H1 (cell line): ENCODE results near the gene PACS1. TPM values are rescaled to one million over a fixed set of nuclear protein-coding genes. Genes with fewer than 3 reads are reported as not detected.

Source experiments
- CTCF ChIA-PET: fragments of 300-600 bp; sonication (Branson Sonifier 250); formaldehyde crosslinking; loops from one replicate; lab custom pipeline; 2021; ENCODE audit not compliant: partially characterized antibody; lab: Charles Lee
- POLR2A ChIA-PET: fragments of 300-600 bp; sonication (Branson Sonifier 250); formaldehyde crosslinking; loops from one replicate; lab custom pipeline; 2021; ENCODE audit warnings: inconsistent platforms; ENCODE audit not compliant: partially characterized antibody; lab: Charles Lee
- DNase-seq, 2 experiments: peaks; one replicate each; pipeline versions ENCODE4 v3.0.0 to v3.0.0-alpha.2; 2010 to 2022; ENCODE audit warnings: low spot score in 2 of 2, low read depth in 1 of 2, mixed read lengths in 1 of 2
- FAIRE-seq: peaks from 2 replicates; lab custom pipeline; 2011; peaks lifted over from hg19 to GRCh38; lab: Jason Lieb, UNC
- H2AFZ ChIP-seq: 2 replicates; pipeline ENCODE4 v1.8.1; 2012; ENCODE audit warnings: low read length, inconsistent platforms
- H2AK5ac ChIP-seq: 2 replicates; pipeline ENCODE4 v1.6.1; 2013; ENCODE audit warnings: low read depth, low read length
- H2BK120ac ChIP-seq: replicated peaks from 2 replicates; pipeline ENCODE3; 2013; ENCODE audit warnings: low read depth, low read length, inconsistent platforms
- H2BK12ac ChIP-seq: 2 replicates; pipeline ENCODE4 v1.6.1; 2013; ENCODE audit warnings: low read depth, low read length
- H2BK15ac ChIP-seq: 2 replicates; pipeline ENCODE4 v1.6.1; 2013; ENCODE audit warnings: low read length
- H2BK20ac ChIP-seq: 2 replicates; pipeline ENCODE4 v1.6.1; 2013; ENCODE audit warnings: low read length
- H2BK5ac ChIP-seq: 2 replicates; pipeline ENCODE4 v1.6.1; 2013; ENCODE audit warnings: low read depth, low read length
- H3K14ac ChIP-seq: 2 replicates; pipeline ENCODE4 v1.6.1; 2013; ENCODE audit warnings: inconsistent platforms; ENCODE audit not compliant: insufficient read length
- H3K18ac ChIP-seq: 2 replicates; pipeline ENCODE4 v1.6.1; 2013; ENCODE audit warnings: low read length; ENCODE audit errors: extremely low read depth
- H3K23ac ChIP-seq: 2 replicates; pipeline ENCODE4 v1.6.1; 2013; ENCODE audit warnings: inconsistent platforms; ENCODE audit not compliant: insufficient read length
- H3K23me2 ChIP-seq: 2 replicates; pipeline ENCODE4 v1.6.1; 2013; ENCODE audit warnings: low read depth, low read length
- H3K27ac ChIP-seq: 2 replicates; pipeline ENCODE4 v1.6.1; 2011; ENCODE audit warnings: low read depth, low read length, inconsistent platforms
- H3K27me3 ChIP-seq, 4 experiments: replicated peaks in 1 of 4; 1 replicate in 1 of 4; 2 replicates in 3 of 4; pipeline versions ENCODE4 v1.6.1 to v1.8.1; 2011 to 2013; ENCODE audit warnings: low read length in 3 of 4, mild to moderate bottlenecking in 3 of 4, inconsistent platforms in 2 of 4, mixed read lengths in 2 of 4, moderate library complexity in 1 of 4; ENCODE audit not compliant: control insufficient read depth in 3 of 4, insufficient read depth in 3 of 4; ENCODE audit errors: extremely low read depth in 1 of 4
- H3K36me3 ChIP-seq, 4 experiments: 2 replicates each; pipeline versions ENCODE4 v1.6.1 to v1.8.1; 2011 to 2013; ENCODE audit warnings: mild to moderate bottlenecking in 4 of 4, low read length in 3 of 4, moderate library complexity in 2 of 4, control low read depth in 1 of 4, inconsistent platforms in 1 of 4; ENCODE audit not compliant: insufficient read depth in 4 of 4, control insufficient read depth in 2 of 4
- H3K4ac ChIP-seq: replicated peaks from 2 replicates; pipeline ENCODE3; 2013; ENCODE audit warnings: low read length, low read depth, mixed read lengths, inconsistent platforms; ENCODE audit not compliant: insufficient read length
- H3K4me1 ChIP-seq, 4 experiments: replicated peaks in 1 of 4; 1 replicate in 1 of 4; 2 replicates in 3 of 4; pipeline versions ENCODE4 v1.6.1 to v1.8.1; 2011 to 2013; ENCODE audit warnings: low read length in 3 of 4, inconsistent platforms in 2 of 4, mixed read lengths in 1 of 4; ENCODE audit not compliant: insufficient read depth in 4 of 4, control insufficient read depth in 3 of 4
- H3K4me2 ChIP-seq, 2 experiments: 2 replicates each; pipeline versions ENCODE4 v1.6.1 to v1.8.1; 2011 to 2013; ENCODE audit warnings: low read depth in 2 of 2, low read length in 2 of 2, control low read depth in 1 of 2, inconsistent platforms in 1 of 2, mild to moderate bottlenecking in 1 of 2; ENCODE audit not compliant: insufficient read depth in 1 of 2
- H3K4me3 ChIP-seq, 4 experiments: fragments of 200-600, 300-600 bp in 1 of 4; sonication (generic), shearing (Covaris generic), sonication (Bioruptor Twin) in 1 of 4; 2 replicates each; pipeline versions ENCODE4 v1.5.1 to v1.8.1; 2011 to 2016; ENCODE audit warnings: low read length in 4 of 4, low read depth in 3 of 4, control low read depth in 2 of 4, inconsistent platforms in 2 of 4, mild to moderate bottlenecking in 2 of 4, mixed read lengths in 1 of 4, moderate library complexity in 1 of 4; ENCODE audit not compliant: insufficient read depth in 2 of 4; ENCODE audit errors: extremely low read depth in 1 of 4
- H3K56ac ChIP-seq: replicated peaks from 2 replicates; pipeline ENCODE3; 2013; ENCODE audit warnings: low read depth, mild to moderate bottlenecking, mixed read lengths, low read length, inconsistent platforms; ENCODE audit not compliant: insufficient read length
- H3K79me1 ChIP-seq: 2 replicates; pipeline ENCODE4 v1.6.1; 2013; ENCODE audit warnings: low read depth, low read length, control low read depth
- H3K79me2 ChIP-seq, 2 experiments: 2 replicates each; pipeline versions ENCODE4 v1.6.1 to v1.8.1; 2012 to 2013; ENCODE audit warnings: low read length in 2 of 2, mild to moderate bottlenecking in 2 of 2, inconsistent platforms in 1 of 2; ENCODE audit not compliant: insufficient read depth in 2 of 2, control insufficient read depth in 1 of 2
- H3K9ac ChIP-seq, 4 experiments: replicated peaks in 1 of 4; 1 replicate in 1 of 4; 2 replicates in 3 of 4; pipeline versions ENCODE4 v1.6.1 to v1.8.1; 2011 to 2013; ENCODE audit warnings: low read depth in 3 of 4, low read length in 3 of 4, control low read depth in 2 of 4, mild to moderate bottlenecking in 2 of 4, moderate library complexity in 2 of 4, inconsistent platforms in 1 of 4; ENCODE audit errors: extremely low read depth in 1 of 4
- H3K9me3 ChIP-seq, 2 experiments: 2 replicates each; pipeline versions ENCODE4 v1.6.1 to v1.8.1; 2012 to 2013; ENCODE audit warnings: mild to moderate bottlenecking in 2 of 2, moderate library complexity in 2 of 2, control low read depth in 1 of 2, inconsistent platforms in 1 of 2, low read depth in 1 of 2, low read length in 1 of 2, mixed read lengths in 1 of 2; ENCODE audit not compliant: insufficient read depth in 2 of 2
- H4K20me1 ChIP-seq, 2 experiments: replicated peaks in 1 of 2; 2 replicates each; pipeline versions ENCODE3 to v1.8.1; 2011 to 2013; ENCODE audit warnings: inconsistent platforms in 2 of 2, low read length in 2 of 2, mild to moderate bottlenecking in 1 of 2; ENCODE audit not compliant: insufficient read depth in 2 of 2, control insufficient read depth in 1 of 2
- H4K5ac ChIP-seq: 2 replicates; pipeline ENCODE4 v1.6.1; 2013; ENCODE audit warnings: low read length, low read depth, mixed read lengths, inconsistent platforms; ENCODE audit not compliant: insufficient read length
- H4K8ac ChIP-seq: 2 replicates; pipeline ENCODE4 v1.8.0; 2013; ENCODE audit warnings: mild to moderate bottlenecking, moderate library complexity, low read length, inconsistent platforms; ENCODE audit not compliant: insufficient read depth; ENCODE audit errors: extremely low read depth
- H4K91ac ChIP-seq: replicated peaks from 2 replicates; pipeline ENCODE3; 2013; ENCODE audit warnings: low read length, mixed read lengths, inconsistent platforms; ENCODE audit not compliant: insufficient read length
- JUN ChIP-seq: IDR thresholded peaks from 2 replicates; pipeline ENCODE4 v1.6.1; 2011; ENCODE audit warnings: low read depth, mild to moderate bottlenecking, improper control_type of control experiment, low read length
- KDM4A ChIP-seq: IDR thresholded peaks from one replicate; pipeline ENCODE4 v1.7.1; 2012; ENCODE audit warnings: low read depth, mild to moderate bottlenecking, moderate library complexity, low read length, inconsistent platforms; ENCODE audit not compliant: severe bottlenecking
- POLR2A ChIP-seq, 2 experiments: IDR thresholded peaks; 1 replicate in 1 of 2; 2 replicates in 1 of 2; pipeline ENCODE4 v1.6.1; 2011; ENCODE audit warnings: low read depth in 2 of 2, low read length in 2 of 2, mild to moderate bottlenecking in 2 of 2; ENCODE audit errors: control extremely low read depth in 1 of 2
- RXRA ChIP-seq: IDR thresholded peaks from 2 replicates; pipeline ENCODE4 v1.6.1; 2011; ENCODE audit warnings: low read depth, mild to moderate bottlenecking, low read length, moderate library complexity; ENCODE audit not compliant: insufficient read depth
- SAP30 ChIP-seq: fragments of 300-600 bp; sonication (generic); IDR thresholded peaks from 2 replicates; pipeline ENCODE4 v1.7.1; 2012; ENCODE audit warnings: low read length, moderate library complexity, mild to moderate bottlenecking, inconsistent platforms; ENCODE audit not compliant: insufficient read depth, insufficient replicate concordance
- SIRT6 ChIP-seq: IDR thresholded peaks from one replicate; pipeline ENCODE4 v1.7.1; 2012; ENCODE audit warnings: low read length, inconsistent platforms
- SIX5 ChIP-seq: IDR thresholded peaks from 2 replicates; pipeline ENCODE4 v1.6.1; 2011; ENCODE audit warnings: mild to moderate bottlenecking, low read depth, low read length
- SRF ChIP-seq: IDR thresholded peaks from 2 replicates; pipeline ENCODE4 v1.6.1; 2011; ENCODE audit warnings: mild to moderate bottlenecking, low read depth, low read length, moderate library complexity
- TBP ChIP-seq: IDR thresholded peaks from 2 replicates; pipeline ENCODE4 v1.6.1; 2011; ENCODE audit warnings: low read depth, low read length, improper control_type of control experiment
- TEAD4 ChIP-seq: IDR thresholded peaks from 2 replicates; pipeline ENCODE4 v1.6.1; 2012; ENCODE audit warnings: low read depth, low read length, inconsistent platforms, mixed read lengths
- WGBS, 2 experiments: shearing (Covaris generic) in 1 of 2; methylation state at CpG; one replicate each; pipeline versions ENCODE4 v1.1.6 to v1.1.7; 2013 to 2015; ENCODE audit warnings: low lambda C conversion rate in 2 of 2, mixed read lengths in 2 of 2, inconsistent platforms in 1 of 2, low coverage in 1 of 2, missing lambda C conversion rate in 1 of 2; ENCODE audit not compliant: insufficient replicate concordance in 2 of 2, insufficient coverage in 1 of 2, insufficient read length in 1 of 2; ENCODE audit errors: extremely low coverage in 1 of 2, missing lambda C conversion rate in 1 of 2; 5-methylcytosine and 5-hydroxymethylcytosine counted together
- polyA plus RNA-seq, 7 experiments: library from polyadenylated mRNA; depleted of rRNA in 3 of 7; stranded (reverse) in 5 of 7; unstranded in 2 of 7; fragments of >200 nt in 5 of 7; fragments of 200-250 nt in 2 of 7; gene quantifications; 1 replicate in 5 of 7; 2 replicates in 1 of 7; 4 replicates in 1 of 7; pipeline versions ENCODE4 v1.2.1 to v1.2.3, GENCODE V29; 2011 to 2013; ENCODE audit warnings: missing spikeins in 2 of 7, mixed read lengths in 2 of 7
- total RNA-seq: library from RNA; stranded (reverse); fragmentation: NEBNext Ultra II Directional; extraction: Animal tissue kit (Norgen Biotek cat#: 25700); gene quantifications from 2 replicates; pipeline ENCODE4 v1.2.1, GENCODE V29; 2021

The PACS1 gene
- total and polyA plus RNA-seq, 2 of the 8 experiments (the other 6 are each of a cell fraction or from before 2014, with no cell fraction given), result 11.5 to 36.0 TPM

DNA sequence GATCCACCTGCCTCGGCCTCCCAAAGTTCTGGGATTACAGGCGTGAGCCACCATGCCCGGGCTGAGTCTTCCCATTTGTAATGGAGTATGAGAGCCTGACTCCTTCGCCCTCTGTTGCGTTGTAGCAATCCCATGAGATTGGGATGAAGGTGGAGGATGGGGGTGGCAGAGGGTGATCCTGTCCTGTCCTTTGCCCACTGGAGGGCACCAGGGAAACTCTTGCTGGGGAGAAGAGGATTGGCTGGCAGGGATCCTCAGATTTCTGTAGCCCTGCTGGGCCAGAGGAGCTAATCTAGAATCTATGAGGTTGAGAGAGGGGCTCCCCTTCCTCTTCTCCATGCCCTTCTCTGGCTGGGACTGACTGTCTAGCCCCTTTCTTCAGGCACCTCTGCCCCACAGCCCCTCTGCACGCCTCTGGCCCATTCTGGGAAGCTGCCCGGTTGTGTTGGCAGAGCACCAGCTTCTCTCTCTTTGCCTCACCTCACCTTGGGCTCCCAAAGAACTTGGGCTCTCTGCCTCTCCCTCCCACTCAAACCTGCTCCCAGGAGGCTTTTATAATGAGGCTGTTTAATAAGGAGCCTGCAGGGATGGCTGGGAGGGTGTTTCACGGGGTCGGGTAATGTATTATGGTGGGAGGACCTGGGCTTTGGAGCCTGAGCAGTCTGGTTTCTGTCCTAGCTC lies 34.3 kb upstream of the PACS1 start:
- POLR2A ChIA-PET, result interaction anchor here (0.9 to 1.7 kb wide), 2 partner anchors 9 to 16 kb away, joined by 5 to 8 read pairs; partner anchors contain the start of gene SF3B2

More for the DNA sequence above, 34.3 kb upstream of the PACS1 start:
- Histone ChIP-seq H3K4me2 (no peak overlapping the region), H2AK5ac (no peak overlapping the region), H3K4me1 (no peaks in the 10 kb centered on the region), H2BK5ac (no peak overlapping the region), H3K36me3 (no peaks in the 10 kb centered on the region), H4K8ac (no peak overlapping the region), H3K27me3 (no peaks in the 10 kb centered on the region), H3K9ac (no peak overlapping the region), H2BK12ac (no peak overlapping the region), H2BK20ac (no peak overlapping the region), H3K79me1 (no peaks in the 10 kb centered on the region), H3K27ac (no peak overlapping the region), H3K18ac (no peak overlapping the region), H3K23ac (no peak overlapping the region), H4K91ac (no peak overlapping the region), H3K14ac (no peak overlapping the region), H2AFZ (no peak overlapping the region), H3K56ac (no peak overlapping the region), H2BK120ac (no peak overlapping the region), H3K79me2 (no peaks in the 10 kb centered on the region), H3K4me3 (no peak overlapping the region), H2BK15ac (no peak overlapping the region), H3K4ac (no peak overlapping the region), H4K5ac (no peak overlapping the region), H3K23me2 (0 out of 2 replicates have a peak, but pooled peaks cover 2% of the 10 kb centered on the region), H3K9me3 (peaks cover 6 to 8% of the 10 kb centered on the region in 2 experiments), H4K20me1 (no peaks in the 10 kb centered on the region)
- no peak for TF ChIP-seq TBP
- TF ChIP-seq JUN, result no peak
- no peak for TF ChIP-seq RXRA
- no peak for TF ChIP-seq SAP30
- TF ChIP-seq KDM4A, result no peak
- no peak for TF ChIP-seq SIX5
- TF ChIP-seq SIRT6, result no peak
- no peak for TF ChIP-seq TEAD4
- no peak for TF ChIP-seq SRF
- TF ChIP-seq POLR2A (IDR thresholded peaks at IDR 0.05; ENCODE audit: control extremely low read depth in 1 of 2, low read depth in 2 of 2, low read length in 2 of 2), result no peak
- DNase-seq, result no peak
- FAIRE-seq, result no peak
- CTCF ChIA-PET, result interaction anchor here (0.9 to 7.1 kb wide), 6 partner anchors 9 to 99 kb away, joined by 3 to 39 read pairs (median 4); no protein-coding TSS in a partner anchor
- 85% methylated on average over 9 of the region's 9 CpGs; no CpG with 5 or more reads in 1 of the 2 experiments for WGBS, 2 experiments
